GM10266 (cell line): ENCODE measurements around the gene MACROD2.

Experiments used
- DNase-seq: peaks from one replicate; pipeline ENCODE4 v3.0.0; 2012; ENCODE audit errors: extremely low spot score
- TF ChIP-seq, protein P1 (sequence below): IDR thresholded peaks from 2 replicates; pipeline ENCODE4 v1.5.1; 2012; ENCODE audit warnings: mild to moderate bottlenecking, low read depth; ENCODE audit not compliant: control insufficient read depth, insufficient read depth; ENCODE audit errors: missing control alignments

The MACROD2 gene

DNA sequence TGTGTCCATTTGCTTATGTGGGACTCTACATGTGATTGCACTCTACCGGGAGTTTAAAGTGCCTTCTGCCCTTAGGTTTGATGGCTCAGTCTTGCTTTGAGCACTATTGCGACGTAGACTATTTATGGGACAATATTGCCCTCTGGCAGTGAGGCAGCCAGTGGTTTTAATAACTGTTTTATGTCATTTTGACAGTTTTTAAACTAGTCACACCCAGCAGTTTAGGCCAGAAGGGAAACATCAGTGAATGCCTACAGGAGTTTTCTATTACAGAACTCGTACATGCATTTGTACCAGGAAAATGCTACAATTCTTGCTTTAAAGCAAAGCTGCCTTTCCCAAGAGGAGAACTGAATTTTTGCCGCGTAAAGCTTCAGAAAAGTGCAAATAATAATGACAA, 1764.3 kb downstream of the MACROD2 start:
- TF ChIP-seq, protein P1, sequence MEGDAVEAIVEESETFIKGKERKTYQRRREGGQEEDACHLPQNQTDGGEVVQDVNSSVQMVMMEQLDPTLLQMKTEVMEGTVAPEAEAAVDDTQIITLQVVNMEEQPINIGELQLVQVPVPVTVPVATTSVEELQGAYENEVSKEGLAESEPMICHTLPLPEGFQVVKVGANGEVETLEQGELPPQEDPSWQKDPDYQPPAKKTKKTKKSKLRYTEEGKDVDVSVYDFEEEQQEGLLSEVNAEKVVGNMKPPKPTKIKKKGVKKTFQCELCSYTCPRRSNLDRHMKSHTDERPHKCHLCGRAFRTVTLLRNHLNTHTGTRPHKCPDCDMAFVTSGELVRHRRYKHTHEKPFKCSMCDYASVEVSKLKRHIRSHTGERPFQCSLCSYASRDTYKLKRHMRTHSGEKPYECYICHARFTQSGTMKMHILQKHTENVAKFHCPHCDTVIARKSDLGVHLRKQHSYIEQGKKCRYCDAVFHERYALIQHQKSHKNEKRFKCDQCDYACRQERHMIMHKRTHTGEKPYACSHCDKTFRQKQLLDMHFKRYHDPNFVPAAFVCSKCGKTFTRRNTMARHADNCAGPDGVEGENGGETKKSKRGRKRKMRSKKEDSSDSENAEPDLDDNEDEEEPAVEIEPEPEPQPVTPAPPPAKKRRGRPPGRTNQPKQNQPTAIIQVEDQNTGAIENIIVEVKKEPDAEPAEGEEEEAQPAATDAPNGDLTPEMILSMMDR: no peak
- DNase-seq: no peak

DNA sequence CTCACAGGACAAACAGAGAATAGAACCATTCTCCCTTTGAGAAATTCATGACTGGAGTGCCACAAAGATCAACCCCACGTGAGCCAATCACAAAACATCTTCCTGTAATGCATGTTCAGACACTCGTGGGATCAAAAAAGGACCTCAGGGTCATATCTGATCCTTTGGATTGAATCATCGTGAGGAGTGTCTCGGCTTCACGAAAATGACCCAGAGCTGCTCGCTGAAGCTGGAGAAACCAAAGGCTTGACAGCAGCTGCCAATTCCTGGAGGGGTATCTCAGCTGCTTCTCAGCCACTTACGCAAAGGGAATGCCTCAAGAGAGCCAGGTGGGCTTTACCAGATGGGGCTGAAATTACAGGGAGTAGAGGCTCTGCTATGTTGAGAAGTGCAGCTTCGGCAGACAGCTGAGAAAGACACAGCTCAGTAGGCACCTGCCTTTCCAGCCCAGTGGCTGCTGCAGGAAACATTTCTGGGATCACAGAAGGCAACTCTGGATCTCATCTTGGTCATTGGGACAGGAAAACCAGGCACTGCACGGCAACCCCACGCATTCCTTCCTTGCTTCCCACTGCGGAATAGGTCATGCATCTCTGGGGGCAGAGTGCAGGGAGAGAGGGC, 1764.8 kb downstream of the MACROD2 start:
- TF ChIP-seq, protein P1: no peak
- no peak for DNase-seq

DNA sequence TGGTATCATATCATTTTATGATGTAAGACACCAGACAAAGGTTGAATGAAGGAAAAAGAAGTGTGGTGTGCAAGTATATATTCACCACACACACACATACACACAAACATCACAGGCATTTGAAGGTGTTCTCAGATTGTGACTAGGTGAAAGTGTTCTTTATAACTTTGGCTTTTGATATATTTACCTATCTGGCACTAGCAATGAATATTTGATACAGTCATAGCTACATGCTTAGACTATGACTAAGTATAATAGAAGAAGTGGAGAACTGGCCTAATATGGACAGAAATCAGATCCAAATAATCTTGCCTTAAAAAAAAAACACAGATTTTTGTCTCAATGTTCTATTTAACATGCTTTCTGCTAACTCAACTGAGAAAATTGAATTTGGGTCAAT, 1768.0 kb downstream of the MACROD2 start:
- TF ChIP-seq, protein P1: no peak
- no peak for DNase-seq

DNA sequence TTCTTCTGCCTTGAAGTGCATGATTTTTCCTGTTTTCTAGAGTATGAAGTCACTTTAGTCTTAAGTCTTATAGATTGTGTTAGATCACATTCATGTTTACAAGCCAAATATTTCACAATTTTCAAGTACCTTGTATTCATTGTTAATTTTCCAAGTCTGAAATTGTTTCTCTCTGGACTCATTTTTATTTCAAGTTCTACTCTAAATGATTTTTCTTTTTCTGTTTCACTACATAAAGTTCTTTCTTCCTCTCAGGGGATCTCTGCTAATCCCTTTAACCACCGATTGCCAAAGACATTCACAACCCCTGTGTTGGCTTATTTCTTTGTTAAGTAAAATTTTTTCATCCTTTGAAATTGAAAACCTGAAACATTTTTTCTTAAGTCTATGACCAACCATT, 1772.3 kb downstream of the MACROD2 start:
- no peak for DNase-seq
- TF ChIP-seq, protein P1: no peak

DNA sequence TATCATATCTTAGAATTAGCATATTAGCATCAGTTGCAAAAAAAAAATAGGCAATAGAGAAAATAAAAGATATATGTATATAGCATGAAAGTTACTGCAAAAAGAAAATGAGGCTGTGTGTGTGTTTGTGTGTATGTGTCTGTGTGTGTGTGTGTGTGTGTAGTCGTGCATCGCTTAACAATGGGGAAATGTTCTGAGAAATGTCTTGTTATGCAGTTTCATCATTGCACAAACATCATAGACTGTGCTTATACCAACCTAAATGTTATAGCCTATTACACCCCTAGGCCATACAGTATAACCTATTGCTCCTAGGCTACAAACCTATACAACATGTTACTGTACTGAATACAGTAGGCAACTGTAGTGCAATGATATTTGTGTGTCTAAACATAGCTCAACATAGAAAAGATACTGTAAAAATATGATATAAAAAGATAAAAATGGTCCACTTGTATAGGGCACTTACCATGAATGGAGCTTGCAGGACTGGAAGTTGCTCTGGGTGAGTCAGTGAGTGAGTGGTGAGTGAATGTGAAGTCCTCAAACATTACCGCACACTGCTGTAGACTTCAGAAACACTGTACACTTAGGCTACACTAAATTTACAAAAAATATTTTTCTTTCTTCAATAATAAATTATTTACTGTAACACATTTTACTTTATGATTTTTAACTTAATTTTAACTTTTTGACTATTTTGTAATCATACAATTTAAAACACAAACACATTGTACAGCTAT, 1772.9 kb downstream of the MACROD2 start:
- TF ChIP-seq, protein P1: no peak
- no peak for DNase-seq

DNA sequence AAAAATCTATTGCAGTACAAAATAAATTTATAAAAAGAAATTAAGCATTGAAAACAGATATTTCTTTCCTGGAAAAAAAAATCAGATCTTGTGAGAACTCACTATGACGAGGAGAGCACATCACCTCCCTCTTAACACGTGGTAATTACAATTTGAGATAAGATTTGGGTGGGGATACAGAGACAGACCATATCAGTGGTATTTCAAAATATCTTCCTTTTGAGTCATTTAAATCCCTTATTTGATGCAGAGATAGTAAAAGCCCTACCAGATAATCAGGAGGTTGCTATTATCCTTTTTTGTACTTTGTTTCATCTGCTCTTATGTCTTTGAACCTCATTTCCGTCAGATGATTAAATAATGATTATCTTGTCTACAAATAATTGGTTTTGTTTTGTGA, 1777.5 kb downstream of the MACROD2 start:
- no peak for DNase-seq

More for the DNA sequence above, 1777.5 kb downstream of the MACROD2 start:
- TF ChIP-seq, protein P1: no peak
